Endothelial cell of umbilical vein (primary cell): ENCODE data around the gene MAPT. TPM values are rescaled to one million over a fixed set of nuclear protein-coding genes. Genes with fewer than 3 reads are reported as not detected.

ENCODE experiments used
- BruUV-seq: library from RNA; stranded (reverse); fragments of 400-500 nt; replicated peaks from 2 replicates; lab custom pipeline; 2021; lab: Mats Ljungman, UMichigan
- CTCF ChIA-PET: fragments of 300-600, 350-600 bp; sonication (Branson Sonifier 250); formaldehyde crosslinking; loops from one replicate; lab custom pipeline; 2021; ENCODE audit warnings: antibody characterized with exemption, inconsistent platforms; lab: Charles Lee
- POLR2A ChIA-PET: fragments of 300-600, 350-600 bp; sonication (Branson Sonifier 250); formaldehyde crosslinking; loops from one replicate; lab custom pipeline; 2021; ENCODE audit warnings: antibody characterized with exemption, inconsistent platforms; lab: Charles Lee
- DNase-seq: peaks from one replicate; pipeline ENCODE4 v3.0.0-alpha.2; 2011; ENCODE audit warnings: low read depth, low spot score
- FAIRE-seq: peaks from 2 replicates; lab custom pipeline; 2011; peaks lifted over from hg19 to GRCh38; lab: Jason Lieb, UNC
- H2AFZ ChIP-seq: 2 replicates; pipeline ENCODE4 v1.6.0; 2012; ENCODE audit warnings: low read depth, low read length, control low read depth, inconsistent platforms
- H3K27ac ChIP-seq: 2 replicates; pipeline ENCODE4 v1.5.1; 2011; ENCODE audit warnings: low read depth, mild to moderate bottlenecking, control low read depth, low read length, moderate library complexity; ENCODE audit not compliant: insufficient read depth
- H3K27me3 ChIP-seq, 2 experiments: 2 replicates each; pipeline versions ENCODE4 v1.6.0 to v1.6.1; 2011; ENCODE audit warnings: low read length in 2 of 2, mixed read lengths in 1 of 2; ENCODE audit not compliant: control insufficient read depth in 2 of 2, insufficient read depth in 2 of 2
- H3K36me3 ChIP-seq, 2 experiments: 2 replicates in 1 of 2; 3 replicates in 1 of 2; pipeline ENCODE4 v1.5.1; 2011; ENCODE audit warnings: low read length in 2 of 2, mild to moderate bottlenecking in 1 of 2, moderate library complexity in 1 of 2; ENCODE audit not compliant: control insufficient read depth in 2 of 2, insufficient read depth in 2 of 2; ENCODE audit errors: extremely low read depth in 1 of 2
- H3K4me1 ChIP-seq: 3 replicates; pipeline ENCODE4 v1.5.1; 2011; ENCODE audit warnings: mild to moderate bottlenecking, low read length; ENCODE audit not compliant: control insufficient read depth, insufficient read depth; ENCODE audit errors: extremely low read depth
- H3K4me2 ChIP-seq: 2 replicates; pipeline ENCODE4 v1.6.1; 2011; ENCODE audit warnings: low read length, control low read depth, mixed read lengths; ENCODE audit not compliant: insufficient read depth
- H3K4me3 ChIP-seq, 3 experiments: fragments of 200-600 bp in 1 of 3; sonication (generic), shearing (Covaris generic) in 1 of 3; replicated peaks in 1 of 3; 2 replicates each; pipeline ENCODE4 v1.5.1; 2011 to 2016; ENCODE audit warnings: control low read depth in 3 of 3, low read length in 3 of 3, mild to moderate bottlenecking in 2 of 3, inconsistent platforms in 1 of 3, low read depth in 1 of 3, moderate library complexity in 1 of 3; ENCODE audit not compliant: insufficient read depth in 1 of 3
- H3K79me2 ChIP-seq: 2 replicates; pipeline ENCODE4 v1.6.0; 2012; ENCODE audit warnings: low read length, inconsistent platforms; ENCODE audit not compliant: control insufficient read depth, insufficient read depth
- H3K9ac ChIP-seq: replicated peaks from 2 replicates; pipeline ENCODE3; 2011; ENCODE audit warnings: low read length, control low read depth; ENCODE audit not compliant: insufficient read depth; ENCODE audit errors: extremely low read depth
- H3K9me1 ChIP-seq: replicated peaks from 3 replicates; pipeline ENCODE4 v1.6.0; 2011; ENCODE audit warnings: mild to moderate bottlenecking, low read length; ENCODE audit not compliant: control insufficient read depth, insufficient read depth; ENCODE audit errors: extremely low read depth
- H3K9me3 ChIP-seq: replicated peaks from 2 replicates; pipeline ENCODE4 v1.5.1; 2012; ENCODE audit warnings: low read length, inconsistent platforms; ENCODE audit not compliant: control insufficient read depth, insufficient read depth
- H4K20me1 ChIP-seq: replicated peaks from 2 replicates; pipeline ENCODE3; 2011; ENCODE audit warnings: mild to moderate bottlenecking, low read length; ENCODE audit not compliant: control insufficient read depth, insufficient read depth; ENCODE audit errors: extremely low read depth
- CTCF ChIP-seq, 2 donors: IDR thresholded peaks; 1 replicate in 1 of 2; 2 replicates in 1 of 2; pipeline ENCODE4 v1.5.1; 2011; ENCODE audit warnings: low read length in 2 of 2, mild to moderate bottlenecking in 2 of 2, moderate library complexity in 2 of 2, control low read depth in 1 of 2, inconsistent platforms in 1 of 2, low read depth in 1 of 2; ENCODE audit not compliant: insufficient read depth in 1 of 2; ENCODE audit errors: extremely low read depth in 1 of 2
- EZH2 ChIP-seq: IDR thresholded peaks from 2 replicates; pipeline ENCODE4 v1.6.1; 2012; ENCODE audit warnings: borderline replicate concordance, low read depth, mild to moderate bottlenecking, moderate library complexity, low read length, inconsistent platforms; ENCODE audit not compliant: severe bottlenecking
- FOS ChIP-seq: IDR thresholded peaks from 2 replicates; pipeline ENCODE4 v1.6.1; 2011; ENCODE audit warnings: mild to moderate bottlenecking, low read length, moderate library complexity, borderline replicate concordance; ENCODE audit not compliant: insufficient read depth
- GATA2 ChIP-seq: IDR thresholded peaks from 2 replicates; pipeline ENCODE4 v1.7.0; 2011; ENCODE audit warnings: low read depth, mild to moderate bottlenecking, moderate library complexity, mixed read lengths, low read length; ENCODE audit not compliant: insufficient read length, insufficient read depth
- JUN ChIP-seq: IDR thresholded peaks from 2 replicates; pipeline ENCODE4 v1.6.1; 2011; ENCODE audit warnings: borderline replicate concordance, low read depth; ENCODE audit not compliant: insufficient read length, insufficient read depth
- MAX ChIP-seq: IDR thresholded peaks from 2 replicates; pipeline ENCODE4 v1.6.1; 2011; ENCODE audit not compliant: insufficient read depth, insufficient read length
- MYC ChIP-seq: IDR thresholded peaks from one replicate; pipeline ENCODE4 v1.6.1; 2011; ENCODE audit warnings: mild to moderate bottlenecking, low read depth, low read length
- POLR2A ChIP-seq: IDR thresholded peaks from 2 replicates; pipeline ENCODE4 v1.6.1; 2012; ENCODE audit warnings: low read depth, mild to moderate bottlenecking, control low read depth, low read length
- POLR2AphosphoS5 ChIP-seq: IDR thresholded peaks from 2 replicates; pipeline ENCODE4 v1.6.1; 2012; ENCODE audit warnings: low read depth, mild to moderate bottlenecking, control low read depth, low read length, moderate library complexity; ENCODE audit not compliant: insufficient read depth
- dilution Hi-C: fragments of 300-500 bp; cut with MboI; formaldehyde crosslinking; loops from one replicate; pipeline ENCODE4 v1.15.0; 2019; ENCODE audit warnings: low sequenced_read_pairs; ENCODE audit not compliant: extremely low pct_ligation_motif_present
- intact Hi-C: fragments of 100-400 bp; cut with micrococcal nuclease; formaldehyde crosslinking; loops from one replicate; pipeline ENCODE4 v1.10.0; 2022
- polyA plus RNA-seq, 4 experiments: library from polyadenylated mRNA; depleted of rRNA in 3 of 4; stranded (reverse) in 3 of 4; unstranded in 1 of 4; fragments of >200 nt; gene quantifications; 2 replicates each; pipeline versions ENCODE4 v1.2.1 to v1.2.3, GENCODE V29; 2011 to 2012; ENCODE audit warnings: missing spikeins in 1 of 4
- total RNA-seq: library from RNA; stranded (reverse); gene quantifications from 2 replicates; pipeline ENCODE4 v1.2.3, GENCODE V29; 2021

The MAPT gene
- total and polyA plus RNA-seq, 2 donors (not counting 3 experiments of a cell fraction or from before 2014, with no cell fraction given), result 0.04 to 0.51 TPM

GRCh38 chr17:45966606-45967280 is 72.4 kb downstream of the MAPT start:
- no peaks in the 10 kb centered on the region for H4K20me1 ChIP-seq
- H3K9ac ChIP-seq, result no peak overlapping the region
- H3K4me1 ChIP-seq, result no peaks in the 10 kb centered on the region
- H3K27ac ChIP-seq, result no peak overlapping the region
- no peaks in the 10 kb centered on the region for H3K9me1 ChIP-seq
- H3K36me3 ChIP-seq, result no peaks in the 10 kb centered on the region
- DNase-seq (no peak), FAIRE-seq (no peak)
- dilution Hi-C loops (no loop called here), intact Hi-C loops (no loop called here)
- ChIA-PET POLR2A (no interaction called here), CTCF (interaction anchor here (1.1 to 1.5 kb wide), 3 partner anchors 13 to 18 kb away, joined by 3 to 6 read pairs (median 4); no protein-coding TSS in a partner anchor)
- H3K9me3 ChIP-seq, result no peaks in the 10 kb centered on the region
- no peaks in the 10 kb centered on the region for H3K79me2 ChIP-seq
- no TSS peak for BruUV-seq
- TF ChIP-seq MAX, result no peak
- no peak overlapping the region for H2AFZ ChIP-seq
- no peak overlapping the region for H3K4me2 ChIP-seq
- H3K27me3 ChIP-seq, result peaks cover 10 to 16% of the 10 kb centered on the region in 2 experiments
- no peak overlapping the region for H3K4me3 ChIP-seq

- dilution Hi-C loops, result no loop called here
- intact Hi-C loops, result no loop called here
- Histone ChIP-seq H3K4me2 (no peak overlapping the region), H3K9ac (no peak overlapping the region), H3K4me1 (no peaks in the 10 kb centered on the region), H3K4me3 (no peak overlapping the region), H3K36me3 (no peaks in the 10 kb centered on the region), H3K9me3 (no peaks in the 10 kb centered on the region), H3K27me3 (peaks cover 12 to 16% of the 10 kb centered on the region in 2 experiments), H3K9me1 (no peaks in the 10 kb centered on the region), H4K20me1 (no peaks in the 10 kb centered on the region), H3K27ac (no peak overlapping the region), H2AFZ (no peak overlapping the region), H3K79me2 (no peaks in the 10 kb centered on the region)
- POLR2A ChIA-PET, result no interaction called here
- no TSS peak for BruUV-seq
- CTCF ChIA-PET, result interaction anchor here (1.3 to 1.5 kb wide), 2 partner anchors 12 to 18 kb away, joined by 3 to 6 read pairs; no protein-coding TSS in a partner anchor
- FAIRE-seq (no peak), DNase-seq (no peak)
- TF ChIP-seq FOS (no peak), POLR2A (no peak), POLR2AphosphoS5 (no peak), GATA2 (no peak), EZH2 (no peak), MAX (no peak), MYC (no peak), JUN (no peak), CTCF (IDR thresholded peaks at IDR 0.05; ENCODE audit: extremely low read depth in 1 of 2, insufficient read depth in 1 of 2, low read depth in 1 of 2, low read length in 2 of 2) (no peak)
Observed at GRCh38 chr17:45967378-45967777, 73.0 kb downstream of the MAPT start.
